ENCODE measurements around the gene ELL3. TPM values are rescaled to one million over a fixed set of nuclear protein-coding genes. Genes with fewer than 3 reads are reported as not detected.

The ELL3 gene
- total RNA-seq, 4 donors from 2014 or later, result 2.1 to 6.3 (median 2.6) TPM

- peak within 1 kb of the TSS; percentile 86 to 100 (median 92) for H3K27ac ChIP-seq
- ATAC-seq, result peak; percentile 90 to 94
- peaks cover 0 to 57% of the 10 kb centered on the region in 2 donors for H3K36me3 ChIP-seq
- peak within 1 kb of the TSS; percentile 74 to 97 (median 88) for H3K4me3 ChIP-seq
- TF ChIP-seq CTCF (IDR thresholded peaks at IDR 0.05 in 4 of 5, conservative IDR thresholded peaks at IDR 0.05 in 1 of 5), result no peak
- TF ChIP-seq POLR2A (IDR thresholded peaks at IDR 0.05), result peak; percentile 55 to 61
- intact Hi-C loops (cut with DNase I; ENCODE audit: low total_unique reads), result loop anchor here (1.0 kb wide), 1 partner anchor 24 kb away; the partner anchor contains the start of gene MFAP1
- DNase-seq, result peak; percentile 93 to 95
- no peaks in the 10 kb centered on the region for H3K9me3 ChIP-seq
- in situ Hi-C loops (cut with MboI; ENCODE audit: low sequenced_read_pairs in 4 of 4), result no loop called here
- H3K4me1 ChIP-seq, result peaks cover 35 to 38% of the 10 kb centered on the region in 2 donors
- H3K27me3 ChIP-seq, result no peaks in the 10 kb centered on the region
Observed at GRCh38 chr15:43800286-43801141, 23.7 kb upstream of the ELL3 start, which contains the start of gene HYPK. HYPK (plus strand) TSS chr15:43800599; CDS start chr15:43800623, 24 bp downstream.

GRCh38 chr15:43799945-43800285 lies 23.1 kb upstream of the ELL3 start, which contains the start of gene SERINC4:
SERINC4 (minus strand) TSS chr15:43800220; CDS start chr15:43799986, 234 bp downstream.
- TF ChIP-seq POLR2A (IDR thresholded peaks at IDR 0.05) (no peak), CTCF (IDR thresholded peaks at IDR 0.05 in 4 of 5, conservative IDR thresholded peaks at IDR 0.05 in 1 of 5) (no peak)
- in situ Hi-C loops (cut with MboI; ENCODE audit: low sequenced_read_pairs in 4 of 4), result loop anchor here in 1 of 4 donors (25.0 kb wide), 2 partner anchors 912 to 1837 kb away; partner anchors contain the start of genes B2M, PATL2 and SQOR

GRCh38 chr15:43799209-43799944 lies 22.6 kb upstream of the ELL3 start:
- no peak for DNase-seq
- peaks cover 46 to 49% of the 10 kb centered on the region in 2 donors for H3K4me1 ChIP-seq
- H3K9me3 ChIP-seq, result no peaks in the 10 kb centered on the region
- H3K27me3 ChIP-seq, result no peaks in the 10 kb centered on the region
- TF ChIP-seq CTCF (IDR thresholded peaks at IDR 0.05 in 4 of 5, conservative IDR thresholded peaks at IDR 0.05 in 1 of 5), result no peak
- TF ChIP-seq POLR2A (IDR thresholded peaks at IDR 0.05), result no peak
- H3K36me3 ChIP-seq, result peaks cover 0 to 57% of the 10 kb centered on the region in 2 donors
- in situ Hi-C loops (cut with MboI; ENCODE audit: low sequenced_read_pairs in 4 of 4) (loop anchor here in 1 of 4 donors (25.0 kb wide), 2 partner anchors 913 to 1838 kb away; partner anchors contain the start of genes B2M, PATL2 and SQOR), intact Hi-C loops (cut with DNase I; ENCODE audit: low total_unique reads) (loop anchor here (10.0 kb wide), 1 partner anchor 735 kb away; the partner anchor contains the start of gene EIF3J)
- ATAC-seq, result no peak
- H3K4me3 ChIP-seq, result no peak overlapping the region
- H3K27ac ChIP-seq, result peak overlapping the region; percentile 86 to 100 (median 92)

More at GRCh38 chr15:43799945-43800285, 23.1 kb upstream of the ELL3 start, which contains the start of gene SERINC4:
- H3K9me3 ChIP-seq, result no peaks in the 10 kb centered on the region
- H3K4me1 ChIP-seq, result peaks cover 41 to 44% of the 10 kb centered on the region in 2 donors
- ATAC-seq (peak in 1 of 2 donors; percentile 4), DNase-seq (no peak)
- H3K4me3 ChIP-seq, result peak within 1 kb of the TSS; percentile 74 to 97 (median 88)
- no peaks in the 10 kb centered on the region for H3K27me3 ChIP-seq
- H3K27ac ChIP-seq, result peak within 1 kb of the TSS; percentile 86 to 100 (median 92)
- intact Hi-C loops (cut with DNase I; ENCODE audit: low total_unique reads), result loop anchor here (1.0 to 10.0 kb wide), 2 partner anchors 24 to 735 kb away; partner anchors contain the start of genes EIF3J and MFAP1
- H3K36me3 ChIP-seq, result peaks cover 0 to 57% of the 10 kb centered on the region in 2 donors

GRCh38 chr15:43796566-43796965 lies 19.8 kb upstream of the ELL3 start:
- peak overlapping the region; percentile 96 to 100 (median 99) for H3K27ac ChIP-seq
- ATAC-seq, result no peak
- TF ChIP-seq POLR2A (IDR thresholded peaks at IDR 0.05) (no peak), CTCF (IDR thresholded peaks at IDR 0.05 in 4 of 5, conservative IDR thresholded peaks at IDR 0.05 in 1 of 5) (no peak)
- in situ Hi-C loops (cut with MboI; ENCODE audit: low sequenced_read_pairs in 4 of 4) (loop anchor here in 1 of 4 donors (25.0 kb wide), 2 partner anchors 916 to 1841 kb away; partner anchors contain the start of genes B2M, PATL2 and SQOR), intact Hi-C loops (cut with DNase I; ENCODE audit: low total_unique reads) (loop anchor here (10.0 kb wide), 1 partner anchor 738 kb away; the partner anchor contains the start of gene EIF3J)
- H3K36me3 ChIP-seq, result peaks cover 0 to 48% of the 10 kb centered on the region in 2 donors
- peaks cover 59 to 62% of the 10 kb centered on the region in 2 donors for H3K4me1 ChIP-seq
- H3K9me3 ChIP-seq, result no peaks in the 10 kb centered on the region
- no peak overlapping the region for H3K4me3 ChIP-seq
- no peaks in the 10 kb centered on the region for H3K27me3 ChIP-seq
- no peak for DNase-seq
